H9 (cell line): Measurements from ENCODE around the gene CLIC3. TPM values are rescaled to one million over a fixed set of nuclear protein-coding genes. Genes with fewer than 3 reads are reported as not detected.

Source experiments
- DNase-seq: peaks from one replicate; pipeline ENCODE4 v3.0.0-alpha.2; 2017
- H2AFZ ChIP-seq: one replicate; pipeline ENCODE4 v1.6.1; 2013; ENCODE audit warnings: mild to moderate bottlenecking, low read length, control low read depth, moderate library complexity
- H2AK5ac ChIP-seq: 2 replicates; pipeline ENCODE4 v1.6.1; 2013; ENCODE audit warnings: low read length, control low read depth, mixed read lengths; ENCODE audit not compliant: insufficient read length
- H2BK120ac ChIP-seq: one replicate; pipeline ENCODE4 v1.6.1; 2013; ENCODE audit warnings: low read depth, mild to moderate bottlenecking, low read length, control low read depth, inconsistent platforms; ENCODE audit not compliant: poor library complexity, severe bottlenecking
- H2BK12ac ChIP-seq: 2 replicates; pipeline ENCODE4 v1.6.1; 2013; ENCODE audit warnings: low read length, control low read depth, mixed read lengths, low read depth; ENCODE audit not compliant: insufficient read length
- H2BK15ac ChIP-seq: 2 replicates; pipeline ENCODE4 v1.6.1; 2013; ENCODE audit warnings: low read depth, low read length, control low read depth
- H2BK20ac ChIP-seq: one replicate; pipeline ENCODE4 v1.6.1; 2013; ENCODE audit warnings: low read depth, mild to moderate bottlenecking, low read length, control low read depth, inconsistent platforms; ENCODE audit not compliant: poor library complexity, severe bottlenecking
- H2BK5ac ChIP-seq: 2 replicates; pipeline ENCODE4 v1.6.1; 2013; ENCODE audit warnings: low read length, control low read depth, mixed read lengths; ENCODE audit not compliant: insufficient read length
- H3K14ac ChIP-seq: 2 replicates; pipeline ENCODE4 v1.6.1; 2013; ENCODE audit warnings: low read length, control low read depth; ENCODE audit not compliant: insufficient read depth
- H3K18ac ChIP-seq: 2 replicates; pipeline ENCODE4 v1.6.1; 2013; ENCODE audit warnings: low read depth, mild to moderate bottlenecking, mixed read lengths, low read length, control low read depth; ENCODE audit not compliant: insufficient read length
- H3K23ac ChIP-seq: 2 replicates; pipeline ENCODE4 v1.6.1; 2013; ENCODE audit warnings: low read length, control low read depth, mixed read lengths, low read depth; ENCODE audit not compliant: insufficient read length
- H3K23me2 ChIP-seq: 2 replicates; pipeline ENCODE4 v1.6.1; 2013; ENCODE audit warnings: low read depth, mild to moderate bottlenecking, mixed read lengths, low read length, control low read depth; ENCODE audit not compliant: insufficient read length, poor library complexity, severe bottlenecking
- H3K27ac ChIP-seq: 2 replicates; pipeline ENCODE4 v1.5.1; 2013; ENCODE audit warnings: low read length, control low read depth, mixed read lengths, low read depth; ENCODE audit not compliant: insufficient read length
- H3K27me3 ChIP-seq: 2 replicates; pipeline ENCODE4 v1.6.1; 2013; ENCODE audit warnings: low read length, control low read depth, inconsistent platforms; ENCODE audit not compliant: insufficient read depth
- H3K4ac ChIP-seq: 2 replicates; pipeline ENCODE4 v1.6.1; 2013; ENCODE audit warnings: low read depth, mild to moderate bottlenecking, control low read depth, inconsistent platforms, low read length, moderate library complexity
- H3K4me1 ChIP-seq: 2 replicates; pipeline ENCODE4 v1.6.1; 2013; ENCODE audit warnings: low read length, control low read depth, inconsistent platforms; ENCODE audit not compliant: insufficient read depth
- H3K4me2 ChIP-seq: 2 replicates; pipeline ENCODE4 v1.6.1; 2013; ENCODE audit warnings: low read length, control low read depth, mixed read lengths; ENCODE audit not compliant: insufficient read length, insufficient read depth
- H3K56ac ChIP-seq: 2 replicates; pipeline ENCODE4 v1.6.1; 2013; ENCODE audit warnings: low read depth, mild to moderate bottlenecking, mixed read lengths, low read length, control low read depth; ENCODE audit not compliant: insufficient read length
- H3K79me1 ChIP-seq: 2 replicates; pipeline ENCODE4 v1.6.1; 2013; ENCODE audit warnings: low read depth, mild to moderate bottlenecking, moderate library complexity, low read length, control low read depth, inconsistent platforms; ENCODE audit not compliant: insufficient read depth, poor library complexity, severe bottlenecking
- H3K79me2 ChIP-seq: 2 replicates; pipeline ENCODE4 v1.6.1; 2013; ENCODE audit warnings: low read length, control low read depth, inconsistent platforms; ENCODE audit not compliant: insufficient read depth
- H3K9ac ChIP-seq: 2 replicates; pipeline ENCODE4 v1.6.1; 2013; ENCODE audit warnings: low read length, control low read depth, mixed read lengths; ENCODE audit not compliant: insufficient read length; ENCODE audit errors: extremely low read depth
- H3K9me3 ChIP-seq: one replicate; pipeline ENCODE4 v1.6.1; 2013; ENCODE audit warnings: low read depth, low read length, inconsistent platforms; ENCODE audit not compliant: control insufficient read depth
- H3T11ph ChIP-seq: one replicate; pipeline ENCODE4 v1.6.1; 2013; ENCODE audit warnings: mild to moderate bottlenecking, low read length, control low read depth, inconsistent platforms
- H4K20me1 ChIP-seq: one replicate; pipeline ENCODE4 v1.6.1; 2013; ENCODE audit not compliant: control insufficient read depth, insufficient read length, insufficient read depth
- H4K5ac ChIP-seq: 2 replicates; pipeline ENCODE4 v1.6.1; 2013; ENCODE audit warnings: low read depth, mild to moderate bottlenecking, mixed read lengths, low read length, control low read depth; ENCODE audit not compliant: insufficient read length
- H4K8ac ChIP-seq: replicated peaks from 2 replicates; pipeline ENCODE4 v1.6.1; 2013; ENCODE audit warnings: low read length, control low read depth, mixed read lengths, low read depth; ENCODE audit not compliant: insufficient read length
- H4K91ac ChIP-seq: 2 replicates; pipeline ENCODE4 v1.6.1; 2013; ENCODE audit warnings: low read depth, mild to moderate bottlenecking, moderate library complexity, mixed read lengths, low read length, control low read depth; ENCODE audit not compliant: insufficient read length
- H3K27ac Mint-ChIP-seq, 3 experiments: 2 replicates in 2 of 3; 3 replicates in 1 of 3; pipeline ENCODE4 v1.8.0; 2020 to 2021; ENCODE audit warnings: mixed read lengths in 3 of 3, mild to moderate bottlenecking in 1 of 3, moderate library complexity in 1 of 3
- H3K27me3 Mint-ChIP-seq: 2 replicates; pipeline ENCODE4 v1.8.0; 2021; ENCODE audit warnings: low read depth, mild to moderate bottlenecking, moderate library complexity, mixed read lengths
- H3K36me3 Mint-ChIP-seq, 3 experiments: 2 replicates in 2 of 3; 3 replicates in 1 of 3; pipeline ENCODE4 v1.8.0; 2020 to 2021; ENCODE audit warnings: low read depth in 3 of 3, mixed read lengths in 3 of 3; ENCODE audit not compliant: insufficient read depth in 1 of 3
- H3K4me1 Mint-ChIP-seq, 2 experiments: 2 replicates each; pipeline ENCODE4 v1.8.0; 2020; ENCODE audit warnings: mixed read lengths in 2 of 2
- H3K4me3 Mint-ChIP-seq, 2 experiments: 2 replicates in 1 of 2; 3 replicates in 1 of 2; pipeline ENCODE4 v1.8.0; 2020 to 2021; ENCODE audit warnings: mild to moderate bottlenecking in 2 of 2, mixed read lengths in 2 of 2, moderate library complexity in 1 of 2
- H3K9me3 Mint-ChIP-seq, 2 experiments: 2 replicates in 1 of 2; 3 replicates in 1 of 2; pipeline ENCODE4 v1.8.0; 2020; ENCODE audit warnings: mild to moderate bottlenecking in 2 of 2, mixed read lengths in 2 of 2, moderate library complexity in 1 of 2
- WGBS: extraction: QIAGEN DNeasy Blood & Tissue Kit; methylation state at CpG from one replicate; pipeline ENCODE4 v1.1.7; 2013; ENCODE audit warnings: missing lambda C conversion rate, low lambda C conversion rate, mixed read lengths; ENCODE audit not compliant: insufficient read length; ENCODE audit errors: extremely low coverage; 5-methylcytosine and 5-hydroxymethylcytosine counted together
- total RNA-seq: library from RNA; stranded (reverse); gene quantifications from 2 replicates; pipeline ENCODE4 v1.2.1, GENCODE V29; 2021
- TF ChIP-seq, protein P1 (sequence below): fragments of 200-600 bp; sonication (generic); conservative IDR thresholded peaks from 3 replicates; pipeline ENCODE4 v1.8.0; 2021; ENCODE audit warnings: antibody characterized with exemption, mild to moderate bottlenecking

The CLIC3 gene
- total RNA-seq, 1 experiment from 2014 or later: 0.31 TPM

- Histone ChIP-seq H3K27ac (no peak overlapping the region), H3K79me1 (no peaks in the 10 kb centered on the region), H3K27me3 (no peaks in the 10 kb centered on the region), H4K5ac (no peak overlapping the region), H3K14ac (no peak overlapping the region), H2BK15ac (no peak overlapping the region), H3K23ac (no peak overlapping the region), H3K23me2 (no peaks in the 10 kb centered on the region), H3K4me2 (no peak overlapping the region), H2AFZ (no peak overlapping the region), H3K56ac (no peak overlapping the region), H4K20me1 (no peaks in the 10 kb centered on the region), H3K18ac (no peak overlapping the region), H2BK12ac (no peak overlapping the region), H2BK20ac (no peak overlapping the region), H2BK5ac (no peak overlapping the region), H2BK120ac (no peak overlapping the region), H4K91ac (no peak overlapping the region), H3K4ac (no peak overlapping the region), H4K8ac (no peak overlapping the region), H3K79me2 (no peaks in the 10 kb centered on the region), H3K9me3 (no peaks in the 10 kb centered on the region), H3T11ph (no peak overlapping the region), H3K9ac (no peak overlapping the region), H3K4me1 (peaks cover 2% of the 10 kb centered on the region; the same call in 1 of the 2 replicates), H2AK5ac (no peak overlapping the region)
- no peak for DNase-seq
- peaks cover 16% of the 10 kb centered on the region for H3K27me3 Mint-ChIP-seq
- no CpG with 5 or more reads among the region's 17 CpGs for WGBS
- no peak overlapping the region for H3K4me3 Mint-ChIP-seq
- no peaks in the 10 kb centered on the region for H3K36me3 Mint-ChIP-seq
- H3K4me1 Mint-ChIP-seq: peaks cover 7 to 12% of the 10 kb centered on the region in 2 experiments
- no peaks in the 10 kb centered on the region for H3K9me3 Mint-ChIP-seq
- no peak overlapping the region for H3K27ac Mint-ChIP-seq
- TF ChIP-seq, protein P1, sequence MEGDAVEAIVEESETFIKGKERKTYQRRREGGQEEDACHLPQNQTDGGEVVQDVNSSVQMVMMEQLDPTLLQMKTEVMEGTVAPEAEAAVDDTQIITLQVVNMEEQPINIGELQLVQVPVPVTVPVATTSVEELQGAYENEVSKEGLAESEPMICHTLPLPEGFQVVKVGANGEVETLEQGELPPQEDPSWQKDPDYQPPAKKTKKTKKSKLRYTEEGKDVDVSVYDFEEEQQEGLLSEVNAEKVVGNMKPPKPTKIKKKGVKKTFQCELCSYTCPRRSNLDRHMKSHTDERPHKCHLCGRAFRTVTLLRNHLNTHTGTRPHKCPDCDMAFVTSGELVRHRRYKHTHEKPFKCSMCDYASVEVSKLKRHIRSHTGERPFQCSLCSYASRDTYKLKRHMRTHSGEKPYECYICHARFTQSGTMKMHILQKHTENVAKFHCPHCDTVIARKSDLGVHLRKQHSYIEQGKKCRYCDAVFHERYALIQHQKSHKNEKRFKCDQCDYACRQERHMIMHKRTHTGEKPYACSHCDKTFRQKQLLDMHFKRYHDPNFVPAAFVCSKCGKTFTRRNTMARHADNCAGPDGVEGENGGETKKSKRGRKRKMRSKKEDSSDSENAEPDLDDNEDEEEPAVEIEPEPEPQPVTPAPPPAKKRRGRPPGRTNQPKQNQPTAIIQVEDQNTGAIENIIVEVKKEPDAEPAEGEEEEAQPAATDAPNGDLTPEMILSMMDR: no peak
Observed at GRCh38 chr9:136968333-136969127, 27.8 kb downstream of the CLIC3 start.
